MCF 10A (cell line): ENCODE data around the gene ELOB. TPM values are rescaled to one million over a fixed set of nuclear protein-coding genes. Genes with fewer than 3 reads are reported as not detected.

ENCODE experiments used
- Bru-seq: library from RNA; stranded (reverse); fragments of 400-500 nt; gene quantifications from one replicate; lab custom pipeline; 2021; lab: Mats Ljungman, UMichigan
- BruChase-seq, 2 experiments: library from RNA; stranded (reverse); fragments of 400-500 nt; gene quantifications; one replicate each; lab custom pipeline; 2021; lab: Mats Ljungman, UMichigan
- BruUV-seq: library from RNA; stranded (reverse); fragments of 400-500 nt; replicated peaks from 2 replicates; lab custom pipeline; 2021; lab: Mats Ljungman, UMichigan
- CTCF ChIA-PET: fragments of 300-600 bp; sonication (Branson Sonifier 250); formaldehyde crosslinking; extraction: SDS; loops from one replicate; lab custom pipeline; 2021; ENCODE audit warnings: antibody characterized with exemption, inconsistent platforms; lab: Yijun Ruan, JAX
- POLR2A ChIA-PET: fragments of 300-600, 350-650 bp; sonication (Branson Sonifier 250); formaldehyde crosslinking; extraction: SDS; loops from one replicate; lab custom pipeline; 2020; ENCODE audit warnings: antibody characterized with exemption, inconsistent platforms; lab: Yijun Ruan, JAX
- DNase-seq: peaks from one replicate; pipeline ENCODE4 v3.0.0-alpha.2; 2018; ENCODE audit not compliant: unreplicated experiment
- H3K27ac Mint-ChIP-seq: one replicate; pipeline ENCODE4 v1.8.0; 2022; ENCODE audit warnings: mild to moderate bottlenecking, low read depth, mixed read lengths; ENCODE audit not compliant: unreplicated experiment
- H3K27me3 Mint-ChIP-seq: one replicate; pipeline ENCODE4 v1.8.0; 2022; ENCODE audit warnings: mixed read lengths; ENCODE audit not compliant: insufficient read depth, unreplicated experiment
- H3K36me3 Mint-ChIP-seq: one replicate; pipeline ENCODE4 v1.8.0; 2022; ENCODE audit warnings: mild to moderate bottlenecking, moderate library complexity, mixed read lengths; ENCODE audit not compliant: insufficient read depth, unreplicated experiment
- H3K4me1 Mint-ChIP-seq: one replicate; pipeline ENCODE4 v1.8.0; 2022; ENCODE audit warnings: mixed read lengths; ENCODE audit not compliant: insufficient read depth, unreplicated experiment
- H3K4me3 Mint-ChIP-seq: one replicate; pipeline ENCODE4 v1.8.0; 2022; ENCODE audit warnings: mild to moderate bottlenecking, moderate library complexity, mixed read lengths; ENCODE audit not compliant: unreplicated experiment
- H3K9me3 Mint-ChIP-seq: one replicate; pipeline ENCODE4 v1.8.0; 2022; ENCODE audit warnings: mixed read lengths; ENCODE audit not compliant: unreplicated experiment
- CTCF ChIP-seq: fragments of 200-600 bp; IDR thresholded peaks from one replicate; pipeline ENCODE4 v1.8.0; 2022; ENCODE audit warnings: antibody characterized with exemption, mild to moderate bottlenecking; ENCODE audit not compliant: unreplicated experiment
- intact Hi-C: fragments of 100-400 bp; cut with micrococcal nuclease; formaldehyde crosslinking; loops from 2 replicates; pipeline ENCODE4 v1.14.1; 2022
- long read RNA-seq: library from polyadenylated mRNA; stranded (forward); transcript quantifications from one replicate; pipeline ENCODE4 v2.0.0, GENCODE V29; 2022
- total RNA-seq: library from RNA; stranded (reverse); gene quantifications from 2 replicates; pipeline ENCODE4 v1.2.3, GENCODE V29; 2022

ELOB gene
- 438 and 504 TPM in 2 replicates for total RNA-seq
- Bru-seq, nascent RNA, result percentile 91 among the genes with signal in this experiment
- BruChase-seq, experiment 1, labeled RNA remaining after a 6-hour chase, result percentile 86 among the genes with signal in this experiment
- BruChase-seq, experiment 2, labeled RNA remaining after a 2-hour chase, result percentile 86 among the genes with signal in this experiment
- long read RNA-seq, transcript ELOB-205 (3 exons, 331 nt), result minor isoform, 12 of 703 reads
- long read RNA-seq, transcript ELOB-202 (3 exons, 997 nt), result minor isoform, 96 of 703 reads
- long read RNA-seq, transcript ELOB-203 (4 exons, 991 nt), result major isoform, 569 of 703 reads
- long read RNA-seq, transcript ELOB-201 (5 exons, 582 nt), result minor isoform, 7 of 703 reads
- long read RNA-seq, partial matches to known transcripts, result 10 of 703 reads
- long read RNA-seq, other reads (novel, unspliced or antisense), result 9 of 703 reads

- peak within 1 kb of the TSS; percentile 96 for H3K4me3 Mint-ChIP-seq
- intact Hi-C loops, result loop anchor here (2.0 kb wide), 1 partner anchor 91 kb away; no protein-coding TSS in a partner anchor
- no peaks in the 10 kb centered on the region for H3K9me3 Mint-ChIP-seq
- H3K27ac Mint-ChIP-seq, result peak within 1 kb of the TSS; percentile 96
- TSS peak; percentile 70 for BruUV-seq
- peaks cover 40% of the 10 kb centered on the region for H3K36me3 Mint-ChIP-seq
- H3K27me3 Mint-ChIP-seq, result no peaks in the 10 kb centered on the region
- peak; percentile 83 for DNase-seq
- no peak for TF ChIP-seq CTCF
- CTCF ChIA-PET, result interaction anchor here (1.6 kb wide), 1 partner anchor 91 kb away, joined by 6 read pairs; no protein-coding TSS in a partner anchor
- H3K4me1 Mint-ChIP-seq, result peaks cover 19% of the 10 kb centered on the region
- POLR2A ChIA-PET, result interaction anchor here (0.6 to 6.5 kb wide), 15 partner anchors 10 to 382 kb away, joined by 3 to 79 read pairs (median 4); partner anchors contain the start of genes FLYWCH2, KCTD5 and SRRM2
Measured at GRCh38 chr16:2777231-2777902, at the start of gene ELOB. ELOB (minus strand) TSS chr16:2777280; CDS start chr16:2777239, 41 bp downstream.

GRCh38 chr16:2825906-2826305, 48.8 kb upstream of the ELOB start:
- BruUV-seq, result no TSS peak
- H3K27ac Mint-ChIP-seq, result no peak overlapping the region
- no peak for DNase-seq
- no peaks in the 10 kb centered on the region for H3K4me1 Mint-ChIP-seq
- ChIA-PET CTCF (interaction anchor here (0.6 to 1.0 kb wide), 2 partner anchors 55 to 402 kb away, joined by 3 read pairs; no protein-coding TSS in a partner anchor), POLR2A (no interaction called here)
- H3K36me3 Mint-ChIP-seq, result no peaks in the 10 kb centered on the region
- H3K27me3 Mint-ChIP-seq, result no peaks in the 10 kb centered on the region
- intact Hi-C loops, result no loop called here
- TF ChIP-seq CTCF, result no peak
- no peaks in the 10 kb centered on the region for H3K9me3 Mint-ChIP-seq
- no peak overlapping the region for H3K4me3 Mint-ChIP-seq

GRCh38 chr16:2825049-2825742, 48.1 kb upstream of the ELOB start:
- Mint-ChIP-seq H3K27ac (no peak overlapping the region), H3K9me3 (no peaks in the 10 kb centered on the region), H3K4me1 (no peaks in the 10 kb centered on the region), H3K27me3 (no peaks in the 10 kb centered on the region), H3K4me3 (no peak overlapping the region), H3K36me3 (no peaks in the 10 kb centered on the region)
- ChIA-PET CTCF (interaction anchor here (0.6 kb wide), 1 partner anchor 55 kb away, joined by 3 read pairs; no protein-coding TSS in a partner anchor), POLR2A (no interaction called here)
- intact Hi-C loops, result no loop called here
- no peak for TF ChIP-seq CTCF
- DNase-seq, result no peak
- no TSS peak for BruUV-seq
